ENCODE measurements around the gene STATH.
"Not testable (repeated sequence)": the region's sequence is repeated elsewhere in the genome, so short reads cannot be mapped to it uniquely, and the experiment has no call there.

- not testable (repeated sequence) for TF ChIP-seq EZH2 (IDR thresholded peaks at IDR 0.05; ENCODE audit: insufficient read depth, poor library complexity, severe bottlenecking); EZH2phosphoT487 (IDR thresholded peaks at IDR 0.05; ENCODE audit: insufficient read depth, low read depth)
Observed at GRCh38 chr4:70039928-70040327, 44.2 kb downstream of the STATH start.
